Osteoblast (primary cell): ENCODE data around the gene MEX3C. TPM values are rescaled to one million over a fixed set of nuclear protein-coding genes. Genes with fewer than 3 reads are reported as not detected.

ENCODE experiments used
- DNase-seq: peaks from one replicate; pipeline ENCODE4 v3.0.0; 2011; ENCODE audit warnings: low spot score, mixed read lengths; ENCODE audit not compliant: insufficient read length; ENCODE audit errors: missing footprints
- H2AFZ ChIP-seq: 2 replicates; pipeline ENCODE4 v1.6.0; 2011; ENCODE audit warnings: mild to moderate bottlenecking, low read length
- H3K27ac ChIP-seq: 2 replicates; pipeline ENCODE4 v1.5.1; 2011; ENCODE audit warnings: mild to moderate bottlenecking, low read depth, low read length, moderate library complexity
- H3K27me3 ChIP-seq: 2 replicates; pipeline ENCODE4 v1.6.0; 2012; ENCODE audit warnings: mild to moderate bottlenecking, control low read depth, inconsistent platforms, low read length, moderate library complexity; ENCODE audit not compliant: insufficient read depth
- H3K36me3 ChIP-seq: 2 replicates; pipeline ENCODE4 v1.5.1; 2011; ENCODE audit warnings: mild to moderate bottlenecking, low read length, control low read depth, moderate library complexity; ENCODE audit not compliant: insufficient read depth
- H3K4me1 ChIP-seq: 2 replicates; pipeline ENCODE4 v1.5.1; 2011; ENCODE audit warnings: mild to moderate bottlenecking, low read length, control low read depth, moderate library complexity; ENCODE audit not compliant: insufficient read depth
- H3K4me2 ChIP-seq: 2 replicates; pipeline ENCODE4 v1.6.0; 2011; ENCODE audit warnings: mild to moderate bottlenecking, low read length; ENCODE audit not compliant: insufficient read depth
- H3K4me3 ChIP-seq: fragments of 200-600 bp; sonication (generic); 3 replicates; pipeline ENCODE4 v1.5.1; 2012; ENCODE audit warnings: mild to moderate bottlenecking, low read length, inconsistent platforms; ENCODE audit not compliant: insufficient read depth
- H3K79me2 ChIP-seq: 2 replicates; pipeline ENCODE4 v1.6.0; 2012; ENCODE audit warnings: mild to moderate bottlenecking, low read length, control low read depth, inconsistent platforms; ENCODE audit not compliant: insufficient read depth
- H3K9me3 ChIP-seq: 2 replicates; pipeline ENCODE4 v1.5.1; 2011; ENCODE audit warnings: low read depth, low read length, control low read depth
- H4K20me1 ChIP-seq: 2 replicates; pipeline ENCODE4 v1.6.0; 2012; ENCODE audit warnings: mild to moderate bottlenecking, low read length, control low read depth; ENCODE audit not compliant: insufficient read depth
- total RNA-seq: library from RNA; depleted of rRNA; stranded (reverse); fragments of >200 nt; gene quantifications from 2 replicates; pipeline ENCODE4 v1.2.3, GENCODE V29; 2012
- TF ChIP-seq, protein P1 (sequence below): IDR thresholded peaks from 2 replicates; pipeline ENCODE4 v1.5.1; 2011; ENCODE audit warnings: mild to moderate bottlenecking, low read depth, low read length, moderate library complexity; ENCODE audit errors: extremely low read depth

Gene MEX3C
- total RNA-seq, 1 donor, result 41.6 TPM

DNA sequence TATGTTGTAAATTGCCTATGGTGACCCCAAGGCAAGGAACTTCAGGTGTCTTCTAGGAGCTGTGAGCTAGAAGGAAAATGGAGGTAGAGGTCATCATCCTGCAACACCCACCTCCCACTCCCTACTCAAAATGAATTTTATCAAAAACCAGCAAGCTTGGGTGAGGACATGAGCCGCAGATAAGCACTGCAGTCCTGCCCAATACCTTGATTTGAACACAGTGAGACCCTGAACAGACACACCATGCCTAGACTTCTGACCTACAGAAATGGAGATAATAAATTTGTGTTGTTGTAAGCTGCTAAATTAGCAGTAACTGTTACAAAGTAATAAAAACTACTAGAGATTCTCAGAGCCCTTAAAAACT, 13.4 kb downstream of the MEX3C start:
- Histone ChIP-seq H3K27me3 (no peaks in the 10 kb centered on the region), H3K4me2 (no peak overlapping the region), H3K36me3 (no peaks in the 10 kb centered on the region), H3K27ac (no peak overlapping the region), H4K20me1 (peaks cover 71% of the 10 kb centered on the region), H3K4me3 (no peak overlapping the region), H3K79me2 (peaks cover 97% of the 10 kb centered on the region), H2AFZ (no peak overlapping the region), H3K9me3 (no peaks in the 10 kb centered on the region), H3K4me1 (no peaks in the 10 kb centered on the region)
- no peak for DNase-seq
- TF ChIP-seq, protein P1, sequence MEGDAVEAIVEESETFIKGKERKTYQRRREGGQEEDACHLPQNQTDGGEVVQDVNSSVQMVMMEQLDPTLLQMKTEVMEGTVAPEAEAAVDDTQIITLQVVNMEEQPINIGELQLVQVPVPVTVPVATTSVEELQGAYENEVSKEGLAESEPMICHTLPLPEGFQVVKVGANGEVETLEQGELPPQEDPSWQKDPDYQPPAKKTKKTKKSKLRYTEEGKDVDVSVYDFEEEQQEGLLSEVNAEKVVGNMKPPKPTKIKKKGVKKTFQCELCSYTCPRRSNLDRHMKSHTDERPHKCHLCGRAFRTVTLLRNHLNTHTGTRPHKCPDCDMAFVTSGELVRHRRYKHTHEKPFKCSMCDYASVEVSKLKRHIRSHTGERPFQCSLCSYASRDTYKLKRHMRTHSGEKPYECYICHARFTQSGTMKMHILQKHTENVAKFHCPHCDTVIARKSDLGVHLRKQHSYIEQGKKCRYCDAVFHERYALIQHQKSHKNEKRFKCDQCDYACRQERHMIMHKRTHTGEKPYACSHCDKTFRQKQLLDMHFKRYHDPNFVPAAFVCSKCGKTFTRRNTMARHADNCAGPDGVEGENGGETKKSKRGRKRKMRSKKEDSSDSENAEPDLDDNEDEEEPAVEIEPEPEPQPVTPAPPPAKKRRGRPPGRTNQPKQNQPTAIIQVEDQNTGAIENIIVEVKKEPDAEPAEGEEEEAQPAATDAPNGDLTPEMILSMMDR, result no peak

DNA sequence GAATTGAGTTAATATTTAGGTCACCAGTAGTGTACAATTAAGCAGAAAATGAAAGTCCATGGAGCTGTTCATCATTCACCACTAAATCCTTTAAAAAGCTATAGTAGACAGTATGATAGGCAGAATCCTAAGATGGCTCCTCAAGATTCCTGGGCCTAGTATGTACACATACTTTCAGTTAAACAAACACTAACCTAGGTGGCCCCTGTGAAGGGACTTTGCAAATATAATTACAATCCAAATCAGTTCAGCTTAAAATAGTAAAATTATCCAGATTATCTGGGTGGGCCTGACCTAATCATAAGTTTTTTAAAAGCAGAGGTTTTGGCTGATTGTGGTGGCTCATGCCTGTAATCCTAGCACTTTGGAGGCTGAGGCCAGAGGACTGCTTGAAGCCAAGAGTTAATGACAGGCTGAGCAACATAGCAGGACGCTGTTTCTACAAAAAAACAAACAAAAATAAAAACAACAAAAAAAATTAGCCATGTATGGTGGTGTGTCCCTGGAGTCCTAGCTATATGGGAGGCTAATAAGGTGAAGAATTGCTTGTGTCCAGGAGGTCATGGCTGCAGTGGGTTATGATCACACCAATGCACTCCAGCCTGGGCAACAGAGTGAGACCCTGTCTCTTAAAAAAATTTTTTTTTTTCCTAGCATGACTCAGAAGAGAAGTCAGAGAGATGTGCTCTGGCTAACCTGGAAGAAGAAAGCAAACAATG, 13.9 kb downstream of the MEX3C start:
- H3K27ac ChIP-seq, result no peak overlapping the region
- H3K27me3 ChIP-seq, result no peaks in the 10 kb centered on the region
- TF ChIP-seq, protein P1, result no peak
- H3K4me2 ChIP-seq, result no peak overlapping the region
- H3K79me2 ChIP-seq, result peaks cover 97% of the 10 kb centered on the region
- H3K4me3 ChIP-seq, result no peak overlapping the region
- no peaks in the 10 kb centered on the region for H3K9me3 ChIP-seq
- H3K4me1 ChIP-seq, result no peaks in the 10 kb centered on the region
- no peak for DNase-seq
- H2AFZ ChIP-seq, result no peak overlapping the region
- peaks cover 66% of the 10 kb centered on the region for H4K20me1 ChIP-seq
- no peaks in the 10 kb centered on the region for H3K36me3 ChIP-seq

DNA sequence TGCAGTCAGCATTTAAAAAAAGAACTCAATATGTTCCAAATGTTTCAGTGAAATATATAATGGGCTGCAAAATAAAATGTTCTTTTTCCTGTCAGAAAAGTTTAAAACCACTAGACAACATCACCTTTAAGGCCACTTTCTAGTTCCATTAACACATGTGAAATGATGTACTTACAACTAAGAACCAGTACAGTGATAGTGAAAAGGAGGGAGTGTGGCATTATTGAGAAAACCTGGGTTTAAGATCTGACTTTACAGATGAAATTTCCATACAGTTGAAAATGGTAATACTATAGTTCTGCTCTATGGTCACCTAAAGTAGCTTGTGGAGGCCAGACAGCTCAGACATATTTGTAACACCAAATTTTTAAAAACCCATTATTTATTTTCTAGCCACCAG, 14.7 kb downstream of the MEX3C start:
- Histone ChIP-seq H3K27me3 (no peaks in the 10 kb centered on the region), H3K4me2 (no peak overlapping the region), H3K4me3 (no peak overlapping the region), H2AFZ (no peak overlapping the region), H3K79me2 (peaks cover 94% of the 10 kb centered on the region), H3K4me1 (no peaks in the 10 kb centered on the region), H3K9me3 (no peaks in the 10 kb centered on the region), H3K36me3 (no peaks in the 10 kb centered on the region), H3K27ac (no peak overlapping the region), H4K20me1 (peaks cover 62% of the 10 kb centered on the region)
- TF ChIP-seq, protein P1, result no peak
- DNase-seq, result no peak

DNA sequence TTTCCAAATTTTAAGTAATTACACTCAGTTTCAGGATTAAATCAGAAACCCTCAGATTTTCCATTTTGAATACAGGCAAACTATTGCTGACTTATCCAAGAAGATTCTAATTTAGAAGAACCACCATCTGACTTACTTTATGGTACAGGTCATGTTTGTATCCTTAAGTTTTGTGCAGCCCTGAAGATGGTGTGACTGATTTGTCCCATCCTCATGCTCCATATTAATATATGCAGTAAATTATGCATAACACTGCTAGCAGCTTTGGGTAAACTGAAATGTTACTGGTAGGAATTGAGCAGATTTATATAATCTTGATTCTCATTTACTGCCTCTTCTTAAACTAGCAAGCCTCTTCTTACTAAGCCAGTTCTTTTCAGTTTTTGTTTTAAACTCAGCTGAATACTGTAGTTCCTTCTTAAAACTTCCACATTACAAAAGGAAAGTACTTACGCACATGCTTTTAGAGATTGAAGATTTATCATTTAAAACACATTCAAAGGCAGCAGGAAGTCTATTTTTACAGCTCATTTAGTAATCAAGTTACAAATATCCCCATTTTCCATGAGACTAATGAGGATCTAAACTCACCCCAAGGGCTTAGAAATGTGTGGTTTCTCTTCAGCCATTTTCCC, 25.7 kb downstream of the MEX3C start:
- Histone ChIP-seq H3K9me3 (no peaks in the 10 kb centered on the region), H3K36me3 (peaks cover 14% of the 10 kb centered on the region), H4K20me1 (peaks cover 47% of the 10 kb centered on the region), H3K79me2 (peaks cover 18% of the 10 kb centered on the region), H3K4me2 (no peak overlapping the region), H3K27ac (no peak overlapping the region), H2AFZ (no peak overlapping the region), H3K27me3 (no peaks in the 10 kb centered on the region), H3K4me1 (no peaks in the 10 kb centered on the region), H3K4me3 (no peak overlapping the region)
- no peak for DNase-seq
- TF ChIP-seq, protein P1, result no peak
